ENCODE data around the gene DHX16.
A peak's percentile ranks its signal among the peaks of the same experiment; 100 is the strongest.

Gene DHX16

GRCh38 chr6:30691208-30691847, 18.5 kb upstream of the DHX16 start:
- peak; percentile 17 for DNase-seq

GRCh38 chr6:30690403-30691207, 17.8 kb upstream of the DHX16 start, which contains the start of gene NRM:
Gene NRM (minus strand): TSS chr6:30690984. CDS start chr6:30690974, 10 bp downstream.
- peak; percentile 91 for DNase-seq

GRCh38 chr6:30689985-30690384, 17.2 kb upstream of the DHX16 start:
- no peak for DNase-seq

GRCh38 chr6:30689022-30689865, 16.4 kb upstream of the DHX16 start:
- DNase-seq, result no peak

GRCh38 chr6:30688569-30688968, 15.8 kb upstream of the DHX16 start:
- DNase-seq, result peak; percentile 69

GRCh38 chr6:30687659-30688431, 15.0 kb upstream of the DHX16 start:
- no peak for DNase-seq

GRCh38 chr6:30686908-30687658, 14.3 kb upstream of the DHX16 start:
- peak; percentile 93 for DNase-seq

- DNase-seq, result peak; percentile 96
Observed at GRCh38 chr6:30686009-30686907, 13.5 kb upstream of the DHX16 start, which contains the start of gene PPP1R18. Gene PPP1R18 (minus strand): TSS chr6:30686645. CDS start chr6:30686018, 627 bp downstream.

GRCh38 chr6:30685157-30686008, 12.6 kb upstream of the DHX16 start:
- DNase-seq, result peak; percentile 76

GRCh38 chr6:30684386-30685156, 11.8 kb upstream of the DHX16 start:
- peak; percentile 85 for DNase-seq

- DNase-seq, result no peak
Observed at GRCh38 chr6:30683980-30684338, 11.2 kb upstream of the DHX16 start.

- DNase-seq, result peak; percentile 67
Observed at GRCh38 chr6:30683183-30683979, 10.6 kb upstream of the DHX16 start.

- peak; percentile 95 for DNase-seq
Observed at GRCh38 chr6:30682143-30683117, 9.6 kb upstream of the DHX16 start.

- peak; percentile 66 for DNase-seq
Observed at GRCh38 chr6:30681766-30682142, 8.9 kb upstream of the DHX16 start.

GRCh38 chr6:30679765-30680535, 7.1 kb upstream of the DHX16 start:
- no peak for DNase-seq
